HepG2 (cell line): ENCODE data around the gene TRMT1. TPM values are rescaled to one million over a fixed set of nuclear protein-coding genes. Genes with fewer than 3 reads are reported as not detected.
A peak's percentile ranks its signal among the peaks of the same experiment; 100 is the strongest.

Experiments used
- ATF3 ChIP-seq: sonication (generic); formaldehyde crosslinking; IDR thresholded peaks from 2 replicates; pipeline ENCODE4 v1.4.0; 2020; ENCODE audit warnings: missing genetic modification reagents
- CEBPB ChIP-seq: IDR thresholded peaks from 2 replicates; pipeline ENCODE4 v1.6.1; 2011; ENCODE audit warnings: low read depth, low read length, improper control_type of control experiment, borderline replicate concordance
- ELF1 ChIP-seq: sonication (generic); formaldehyde crosslinking; IDR thresholded peaks from 2 replicates; pipeline ENCODE4 v1.4.0; 2020; ENCODE audit warnings: missing genetic modification reagents
- MZF1 ChIP-seq: sonication (generic); formaldehyde crosslinking; IDR thresholded peaks from 2 replicates; pipeline ENCODE4 v1.8.1; 2023; ENCODE audit warnings: mild to moderate bottlenecking, missing genetic modification reagents, borderline replicate concordance
- NR2C2 ChIP-seq: sonication (generic); formaldehyde crosslinking; IDR thresholded peaks from 2 replicates; pipeline ENCODE4 v1.4.0; 2020; ENCODE audit warnings: missing genetic modification reagents, mild to moderate bottlenecking, moderate library complexity, borderline replicate concordance
- RXRA ChIP-seq: sonication (generic); formaldehyde crosslinking; IDR thresholded peaks from 2 replicates; pipeline ENCODE4 v1.5.1; 2020; ENCODE audit warnings: missing genetic modification reagents
- SP1 ChIP-seq, 2 experiments: fragments of 450-650 bp in 1 of 2; sonication (generic) in 1 of 2; formaldehyde crosslinking in 1 of 2; IDR thresholded peaks; 2 replicates each; pipeline versions ENCODE4 v1.4.0 to v1.6.1; 2016 to 2020; ENCODE audit warnings: missing genetic modification reagents in 1 of 2
- TEAD3 ChIP-seq: optimal IDR thresholded peaks from 2 replicates; pipeline ENCODE3; 2016; ENCODE audit warnings: borderline replicate concordance
- WIZ ChIP-seq: sonication (generic); formaldehyde crosslinking; IDR thresholded peaks from 2 replicates; pipeline ENCODE4 v1.5.1; 2020; ENCODE audit warnings: mild to moderate bottlenecking, missing genetic modification reagents
- ZBTB3 ChIP-seq: sonication (generic); formaldehyde crosslinking; IDR thresholded peaks from 2 replicates; pipeline ENCODE4 v1.4.0; 2020; ENCODE audit warnings: low read depth, mild to moderate bottlenecking, moderate library complexity, missing genetic modification reagents, borderline replicate concordance
- ZKSCAN1 ChIP-seq: fragments of 150-350 bp; IDR thresholded peaks from 2 replicates; pipeline ENCODE4 v1.6.1; 2014; ENCODE audit warnings: low read length
- ZNF138 ChIP-seq: sonication (generic); formaldehyde crosslinking; IDR thresholded peaks from 2 replicates; pipeline ENCODE4 v1.5.0; 2020; ENCODE audit warnings: mild to moderate bottlenecking, low read depth, missing genetic modification reagents
- ZNF550 ChIP-seq: sonication (generic); formaldehyde crosslinking; IDR thresholded peaks from 2 replicates; pipeline ENCODE4 v1.4.0; 2020; ENCODE audit warnings: mild to moderate bottlenecking, missing genetic modification reagents, borderline replicate concordance
- ZNF563 ChIP-seq: sonication (generic); formaldehyde crosslinking; IDR thresholded peaks from 2 replicates; pipeline ENCODE4 v1.8.0; 2022; ENCODE audit warnings: mild to moderate bottlenecking, moderate library complexity, missing genetic modification reagents
- ZNF598 ChIP-seq: sonication (generic); formaldehyde crosslinking; IDR thresholded peaks from 2 replicates; pipeline ENCODE4 v1.5.1; 2020; ENCODE audit warnings: mild to moderate bottlenecking, missing genetic modification reagents, borderline replicate concordance
- ZNF639 ChIP-seq: conservative IDR thresholded peaks from 2 replicates; pipeline ENCODE4 v1.6.1; 2018; ENCODE audit warnings: missing genetic modification reagents
- ZNF687 ChIP-seq: sonication (generic); formaldehyde crosslinking; IDR thresholded peaks from 2 replicates; pipeline ENCODE4 v1.5.1; 2020; ENCODE audit warnings: mild to moderate bottlenecking, missing genetic modification reagents, moderate library complexity
- polyA plus RNA-seq, 8 experiments: library from polyadenylated mRNA; depleted of rRNA in 3 of 8; stranded (reverse) in 7 of 8; unstranded in 1 of 8; fragments of >200 nt; fragmentation: Illumina TruSeq in 4 of 8; extraction: Trizol in 4 of 8; gene quantifications; 2 replicates each; pipeline versions ENCODE4 v1.2.1 to v1.2.3, GENCODE V29; 2011 to 2016; ENCODE audit warnings: low read depth in 4 of 8, missing spikeins in 1 of 8, mixed read lengths in 1 of 8; ENCODE audit not compliant: insufficient read depth in 1 of 8
- total RNA-seq, 5 experiments: library from RNA; depleted of rRNA; stranded (reverse); fragments of >200 nt; fragmentation: Illumina TruSeq; extraction: Trizol; gene quantifications; 2 replicates each; pipeline ENCODE4 v1.2.3, GENCODE V29; 2016; ENCODE audit warnings: low read depth in 1 of 5
- TF ChIP-seq, protein P1 (sequence below), 2 experiments: sonication (generic) in 1 of 2; formaldehyde crosslinking in 1 of 2; IDR thresholded peaks; 2 replicates each; pipeline versions ENCODE4 v1.6.1 to v1.9.0; 2014 to 2022; ENCODE audit warnings: antibody characterized with exemption in 1 of 2, borderline replicate concordance in 1 of 2, inconsistent platforms in 1 of 2, low read depth in 1 of 2, missing genetic modification reagents in 1 of 2

The TRMT1 gene
- total and polyA plus RNA-seq, 2 of the 13 experiments (the other 11 are each of a cell fraction or from before 2014, with no cell fraction given): 35.5 to 44.1 TPM

GRCh38 chr19:13154241-13154778 is 37.8 kb upstream of the TRMT1 start (continued):
- TF ChIP-seq MZF1 (CRISPR knock-in tag) (no peak), WIZ (CRISPR knock-in tag) (no peak), ZNF550 (CRISPR knock-in tag) (no peak), ZBTB3 (no peak), CEBPB (peak; percentile 81; the same call in 1 of the 2 replicates), ZNF598 (CRISPR knock-in tag) (no peak), NR2C2 (CRISPR knock-in tag) (no peak), ZNF639 (no peak), TEAD3 (peak; percentile 61), ZNF138 (CRISPR knock-in tag) (no peak), ZNF563 (CRISPR knock-in tag) (no peak), SP1 (IDR thresholded peaks at IDR 0.05) (no peak), SP1 (CRISPR knock-in tag; IDR thresholded peaks at IDR 0.05) (no peak), ZKSCAN1 (no peak), ELF1 (CRISPR knock-in tag) (peak; percentile 33; the same call in 1 of the 2 replicates), ZNF687 (peak; percentile 50), RXRA (CRISPR knock-in tag) (peak; percentile 33; the same call in 1 of the 2 replicates), ATF3 (CRISPR knock-in tag) (peak; percentile 89)
- TF ChIP-seq, protein P1, sequence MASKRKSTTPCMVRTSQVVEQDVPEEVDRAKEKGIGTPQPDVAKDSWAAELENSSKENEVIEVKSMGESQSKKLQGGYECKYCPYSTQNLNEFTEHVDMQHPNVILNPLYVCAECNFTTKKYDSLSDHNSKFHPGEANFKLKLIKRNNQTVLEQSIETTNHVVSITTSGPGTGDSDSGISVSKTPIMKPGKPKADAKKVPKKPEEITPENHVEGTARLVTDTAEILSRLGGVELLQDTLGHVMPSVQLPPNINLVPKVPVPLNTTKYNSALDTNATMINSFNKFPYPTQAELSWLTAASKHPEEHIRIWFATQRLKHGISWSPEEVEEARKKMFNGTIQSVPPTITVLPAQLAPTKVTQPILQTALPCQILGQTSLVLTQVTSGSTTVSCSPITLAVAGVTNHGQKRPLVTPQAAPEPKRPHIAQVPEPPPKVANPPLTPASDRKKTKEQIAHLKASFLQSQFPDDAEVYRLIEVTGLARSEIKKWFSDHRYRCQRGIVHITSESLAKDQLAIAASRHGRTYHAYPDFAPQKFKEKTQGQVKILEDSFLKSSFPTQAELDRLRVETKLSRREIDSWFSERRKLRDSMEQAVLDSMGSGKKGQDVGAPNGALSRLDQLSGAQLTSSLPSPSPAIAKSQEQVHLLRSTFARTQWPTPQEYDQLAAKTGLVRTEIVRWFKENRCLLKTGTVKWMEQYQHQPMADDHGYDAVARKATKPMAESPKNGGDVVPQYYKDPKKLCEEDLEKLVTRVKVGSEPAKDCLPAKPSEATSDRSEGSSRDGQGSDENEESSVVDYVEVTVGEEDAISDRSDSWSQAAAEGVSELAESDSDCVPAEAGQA (IDR thresholded peaks at IDR 0.05; ENCODE audit: low read depth): peak; percentile 64; the same call in 1 of the 2 replicates
- TF ChIP-seq, protein P1 (CRISPR knock-in tag; IDR thresholded peaks at IDR 0.05; ENCODE audit: borderline replicate concordance): no peak
